Liver (tissue), 9 donors: ENCODE measurements around the gene GPR132. TPM values are rescaled to one million over a fixed set of nuclear protein-coding genes. Genes with fewer than 3 reads are reported as not detected.

ENCODE experiments used
- DNase-seq: peaks from one replicate; pipeline ENCODE4 v3.0.0-alpha.2; 2017; ENCODE audit warnings: low spot score
- H3K27ac ChIP-seq, 2 donors: one replicate each; pipeline ENCODE4 v1.7.0; 2013; ENCODE audit warnings: inconsistent platforms in 2 of 2, low read length in 2 of 2, control low read depth in 1 of 2, low read depth in 1 of 2, mild to moderate bottlenecking in 1 of 2
- H3K27me3 ChIP-seq, 4 donors: one replicate each; pipeline versions ENCODE4 v1.6.1 to v1.7.0; 2013; ENCODE audit warnings: low read length in 3 of 4, inconsistent platforms in 1 of 4, mild to moderate bottlenecking in 1 of 4, moderate library complexity in 1 of 4; ENCODE audit not compliant: control insufficient read depth in 4 of 4, insufficient read depth in 4 of 4
- H3K36me3 ChIP-seq, 4 donors: one replicate each; pipeline versions ENCODE4 v1.6.1 to v1.7.0; 2013; ENCODE audit warnings: low read length in 3 of 4, mild to moderate bottlenecking in 3 of 4, low read depth in 1 of 4, moderate library complexity in 1 of 4; ENCODE audit not compliant: control insufficient read depth in 4 of 4, insufficient read depth in 3 of 4
- H3K4me1 ChIP-seq, 4 donors: one replicate each; pipeline versions ENCODE4 v1.6.1 to v1.7.0; 2013; ENCODE audit warnings: low read length in 3 of 4, mild to moderate bottlenecking in 3 of 4, moderate library complexity in 1 of 4; ENCODE audit not compliant: control insufficient read depth in 4 of 4, insufficient read depth in 4 of 4
- H3K4me3 ChIP-seq, 3 donors: one replicate each; pipeline versions ENCODE4 v1.6.1 to v1.7.0; 2013; ENCODE audit warnings: low read length in 3 of 3, control low read depth in 1 of 3, low read depth in 1 of 3, mild to moderate bottlenecking in 1 of 3
- H3K9ac ChIP-seq, 2 donors: one replicate each; pipeline ENCODE4 v1.7.0; 2013; ENCODE audit warnings: low read length in 2 of 2, mild to moderate bottlenecking in 2 of 2, moderate library complexity in 2 of 2, control low read depth in 1 of 2, low read depth in 1 of 2
- H3K9me3 ChIP-seq, 4 donors: one replicate each; pipeline versions ENCODE4 v1.6.1 to v1.7.0; 2013; ENCODE audit warnings: low read length in 3 of 4; ENCODE audit not compliant: control insufficient read depth in 4 of 4
- ATF3 ChIP-seq: IDR thresholded peaks from 2 replicates; pipeline ENCODE4 v1.6.1; 2016; ENCODE audit warnings: antibody characterized with exemption
- EGR1 ChIP-seq, 2 donors: IDR thresholded peaks; 2 replicates each; pipeline ENCODE4 v1.6.1; 2016 to 2018; ENCODE audit warnings: antibody characterized with exemption in 2 of 2, low read depth in 2 of 2
- FOXA1 ChIP-seq: IDR thresholded peaks from 2 replicates; pipeline ENCODE4 v1.6.1; 2016; ENCODE audit warnings: antibody characterized with exemption
- FOXA2 ChIP-seq: IDR thresholded peaks from 2 replicates; pipeline ENCODE4 v1.6.1; 2016; ENCODE audit warnings: antibody characterized with exemption
- GABPA ChIP-seq, 2 donors: IDR thresholded peaks in 1 of 2; conservative IDR thresholded peaks in 1 of 2; 2 replicates each; pipeline ENCODE4 v1.6.1; 2016; ENCODE audit warnings: antibody characterized with exemption in 2 of 2, mild to moderate bottlenecking in 1 of 2, moderate library complexity in 1 of 2
- HNF4A ChIP-seq, 2 donors: conservative IDR thresholded peaks; 2 replicates each; pipeline ENCODE4 v1.6.1; 2016; ENCODE audit warnings: antibody characterized with exemption in 2 of 2, mild to moderate bottlenecking in 2 of 2
- HNF4G ChIP-seq: IDR thresholded peaks from 2 replicates; pipeline ENCODE4 v1.6.1; 2016; ENCODE audit warnings: antibody characterized with exemption
- JUND ChIP-seq, 2 donors: IDR thresholded peaks; 2 replicates each; pipeline ENCODE4 v1.6.1; 2016; ENCODE audit warnings: antibody characterized with exemption in 2 of 2
- MAX ChIP-seq: IDR thresholded peaks from 2 replicates; pipeline ENCODE4 v1.6.1; 2016; ENCODE audit warnings: antibody characterized with exemption
- NR2F2 ChIP-seq: IDR thresholded peaks from 2 replicates; pipeline ENCODE4 v1.6.1; 2016; ENCODE audit warnings: antibody characterized with exemption
- RAD21 ChIP-seq, 2 donors: IDR thresholded peaks; 2 replicates each; pipeline ENCODE4 v1.6.1; 2016; ENCODE audit warnings: antibody characterized with exemption in 2 of 2, mild to moderate bottlenecking in 2 of 2
- REST ChIP-seq: IDR thresholded peaks from 2 replicates; pipeline ENCODE4 v1.6.1; 2016; ENCODE audit warnings: antibody characterized with exemption, mild to moderate bottlenecking
- RXRA ChIP-seq, 2 donors: IDR thresholded peaks; 2 replicates each; pipeline ENCODE4 v1.6.1; 2017 to 2018; ENCODE audit warnings: antibody characterized with exemption in 2 of 2, mild to moderate bottlenecking in 1 of 2
- SP1 ChIP-seq: IDR thresholded peaks from 2 replicates; pipeline ENCODE4 v1.6.1; 2018; ENCODE audit warnings: antibody characterized with exemption, mild to moderate bottlenecking
- TAF1 ChIP-seq: conservative IDR thresholded peaks from 2 replicates; pipeline ENCODE4 v1.6.1; 2016; ENCODE audit warnings: antibody characterized with exemption, mild to moderate bottlenecking
- YY1 ChIP-seq: IDR thresholded peaks from 2 replicates; pipeline ENCODE4 v1.6.1; 2016; ENCODE audit warnings: antibody characterized with exemption, mild to moderate bottlenecking
- WGBS: extraction: QIAGEN DNeasy Blood & Tissue Kit; methylation state at CpG from one replicate; pipeline ENCODE4 v1.1.7; 2013; 5-methylcytosine and 5-hydroxymethylcytosine counted together
- polyA plus RNA-seq, 2 donors: library from polyadenylated mRNA; stranded (reverse) in 1 of 2; unstranded in 1 of 2; fragments of 200-250 nt in 1 of 2; fragments of >200 nt in 1 of 2; fragmentation: Nextera tagmentation in 1 of 2; extraction: Ambion mirVana in 1 of 2; gene quantifications; one replicate each; pipeline versions ENCODE4 v1.2.1 to v1.2.3, GENCODE V29; 2013 to 2015
- total RNA-seq, 2 donors: library from RNA; depleted of rRNA; stranded (reverse); fragments of >200 nt; gene quantifications; one replicate each; pipeline ENCODE4 v1.2.3, GENCODE V29; 2014
- TF ChIP-seq, protein P1 (sequence below): IDR thresholded peaks from 2 replicates; pipeline ENCODE4 v1.6.1; 2016; ENCODE audit warnings: antibody characterized with exemption
- TF ChIP-seq, protein P2 (sequence below): fragments of 150-350 bp; IDR thresholded peaks from 2 replicates; pipeline ENCODE4 v1.5.1; 2017; ENCODE audit warnings: improper control_type of control experiment, low read depth, low read length; ENCODE audit not compliant: missing input control
- donor health status: healthy.
- donor health status: healthy.
- donor health status: healthy.
- donor health status: healthy.
- donor health status: healthy.

Gene GPR132
- total and polyA plus RNA-seq, 4 donors, result 0.32 to 1.2 (median 0.75) TPM

GRCh38 chr14:105015905-105016304, 49.3 kb downstream of the GPR132 start:
- H3K27ac ChIP-seq, result no peak overlapping the region

DNA sequence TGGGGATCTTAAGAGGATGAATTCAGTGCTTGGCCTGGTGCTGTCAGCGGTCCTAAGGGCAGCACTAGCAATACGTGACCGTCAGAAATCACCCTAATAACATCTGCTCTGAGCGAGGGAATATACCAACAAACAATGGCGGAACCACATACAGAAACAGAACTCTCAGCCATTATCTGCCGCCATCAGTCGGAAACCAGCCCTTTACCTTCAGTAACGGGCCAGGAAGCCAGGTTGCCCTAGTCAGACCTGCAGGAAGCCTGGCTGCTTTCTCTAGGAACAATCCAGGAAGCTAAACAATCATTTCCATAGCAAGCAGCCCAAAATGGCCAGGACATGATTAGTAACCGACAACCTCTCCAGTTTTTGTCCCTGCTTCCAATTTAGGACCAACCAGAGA, 50.0 kb downstream of the GPR132 start:
- TF ChIP-seq RXRA (IDR thresholded peaks at IDR 0.05) (no peak), MAX (no peak), GABPA (IDR thresholded peaks at IDR 0.05 in 1 of 2, conservative IDR thresholded peaks at IDR 0.05 in 1 of 2) (no peak), YY1 (no peak), HNF4G (no peak), RAD21 (IDR thresholded peaks at IDR 0.05) (no peak), NR2F2 (no peak), EGR1 (IDR thresholded peaks at IDR 0.05; ENCODE audit: low read depth in 2 of 2) (no peak), FOXA2 (no peak)
- TF ChIP-seq, protein P1, sequence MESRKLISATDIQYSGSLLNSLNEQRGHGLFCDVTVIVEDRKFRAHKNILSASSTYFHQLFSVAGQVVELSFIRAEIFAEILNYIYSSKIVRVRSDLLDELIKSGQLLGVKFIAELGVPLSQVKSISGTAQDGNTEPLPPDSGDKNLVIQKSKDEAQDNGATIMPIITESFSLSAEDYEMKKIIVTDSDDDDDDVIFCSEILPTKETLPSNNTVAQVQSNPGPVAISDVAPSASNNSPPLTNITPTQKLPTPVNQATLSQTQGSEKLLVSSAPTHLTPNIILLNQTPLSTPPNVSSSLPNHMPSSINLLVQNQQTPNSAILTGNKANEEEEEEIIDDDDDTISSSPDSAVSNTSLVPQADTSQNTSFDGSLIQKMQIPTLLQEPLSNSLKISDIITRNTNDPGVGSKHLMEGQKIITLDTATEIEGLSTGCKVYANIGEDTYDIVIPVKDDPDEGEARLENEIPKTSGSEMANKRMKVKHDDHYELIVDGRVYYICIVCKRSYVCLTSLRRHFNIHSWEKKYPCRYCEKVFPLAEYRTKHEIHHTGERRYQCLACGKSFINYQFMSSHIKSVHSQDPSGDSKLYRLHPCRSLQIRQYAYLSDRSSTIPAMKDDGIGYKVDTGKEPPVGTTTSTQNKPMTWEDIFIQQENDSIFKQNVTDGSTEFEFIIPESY, result no peak
- Histone ChIP-seq H3K9me3 (no peaks in the 10 kb centered on the region), H3K27ac (no peak overlapping the region), H3K36me3 (peaks cover 0 to 9% (median 0%) of the 10 kb centered on the region in 4 donors), H3K4me3 (no peak overlapping the region), H3K9ac (no peak overlapping the region), H3K4me1 (peaks cover 2 to 7% (median 5%) of the 10 kb centered on the region in 4 donors), H3K27me3 (no peaks in the 10 kb centered on the region)
- DNase-seq, result no peak
- 89% methylated on average over 9 of the region's 9 CpGs for WGBS

More at GRCh38 chr14:105015905-105016304, 49.3 kb downstream of the GPR132 start:
- no peaks in the 10 kb centered on the region for H3K27me3 ChIP-seq
- peaks cover 0 to 6% (median 0%) of the 10 kb centered on the region in 4 donors for H3K36me3 ChIP-seq
- no peak for DNase-seq
- no peaks in the 10 kb centered on the region for H3K9me3 ChIP-seq
- H3K9ac ChIP-seq, result no peak overlapping the region
- 85% methylated on average over 6 of the region's 6 CpGs for WGBS
- H3K4me3 ChIP-seq, result no peak overlapping the region
- TF ChIP-seq FOXA1 (no peak), FOXA2 (no peak), MAX (no peak), HNF4A (conservative IDR thresholded peaks at IDR 0.05) (no peak), GABPA (IDR thresholded peaks at IDR 0.05 in 1 of 2, conservative IDR thresholded peaks at IDR 0.05 in 1 of 2) (no peak), JUND (IDR thresholded peaks at IDR 0.05) (no peak)
- TF ChIP-seq, protein P2, sequence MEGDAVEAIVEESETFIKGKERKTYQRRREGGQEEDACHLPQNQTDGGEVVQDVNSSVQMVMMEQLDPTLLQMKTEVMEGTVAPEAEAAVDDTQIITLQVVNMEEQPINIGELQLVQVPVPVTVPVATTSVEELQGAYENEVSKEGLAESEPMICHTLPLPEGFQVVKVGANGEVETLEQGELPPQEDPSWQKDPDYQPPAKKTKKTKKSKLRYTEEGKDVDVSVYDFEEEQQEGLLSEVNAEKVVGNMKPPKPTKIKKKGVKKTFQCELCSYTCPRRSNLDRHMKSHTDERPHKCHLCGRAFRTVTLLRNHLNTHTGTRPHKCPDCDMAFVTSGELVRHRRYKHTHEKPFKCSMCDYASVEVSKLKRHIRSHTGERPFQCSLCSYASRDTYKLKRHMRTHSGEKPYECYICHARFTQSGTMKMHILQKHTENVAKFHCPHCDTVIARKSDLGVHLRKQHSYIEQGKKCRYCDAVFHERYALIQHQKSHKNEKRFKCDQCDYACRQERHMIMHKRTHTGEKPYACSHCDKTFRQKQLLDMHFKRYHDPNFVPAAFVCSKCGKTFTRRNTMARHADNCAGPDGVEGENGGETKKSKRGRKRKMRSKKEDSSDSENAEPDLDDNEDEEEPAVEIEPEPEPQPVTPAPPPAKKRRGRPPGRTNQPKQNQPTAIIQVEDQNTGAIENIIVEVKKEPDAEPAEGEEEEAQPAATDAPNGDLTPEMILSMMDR, result no peak
- H3K4me1 ChIP-seq, result peaks cover 2 to 10% (median 6%) of the 10 kb centered on the region in 4 donors

GRCh38 chr14:105014631-105015030, 50.6 kb downstream of the GPR132 start:
- Histone ChIP-seq H3K9ac (no peak overlapping the region), H3K27me3 (no peaks in the 10 kb centered on the region), H3K9me3 (no peaks in the 10 kb centered on the region), H3K4me1 (peaks cover 0 to under 1% (median under 1%) of the 10 kb centered on the region in 4 donors), H3K4me3 (no peak overlapping the region), H3K27ac (no peak overlapping the region), H3K36me3 (peaks cover 0 to 13% (median 0%) of the 10 kb centered on the region in 4 donors)
- WGBS, result 85% methylated on average over 4 of the region's 4 CpGs
- DNase-seq, result no peak
- TF ChIP-seq ATF3 (no peak), SP1 (no peak), HNF4A (conservative IDR thresholded peaks at IDR 0.05) (no peak), REST (no peak), TAF1 (no peak), FOXA1 (no peak), NR2F2 (no peak), HNF4G (no peak)
- TF ChIP-seq, protein P2, result no peak
